Mesendoderm (in vitro differentiated cells): Measurements from ENCODE around the gene PBX1.

Experiments
- DNase-seq: peaks from one replicate; pipeline ENCODE4 v3.0.0; 2013
- H2AK5ac ChIP-seq: 2 replicates; pipeline ENCODE4 v1.6.1; 2013; ENCODE audit warnings: low read length, inconsistent platforms
- H2BK120ac ChIP-seq: 2 replicates; pipeline ENCODE4 v1.6.1; 2013; ENCODE audit warnings: low read depth, mild to moderate bottlenecking, low read length, moderate library complexity, mixed read lengths
- H2BK15ac ChIP-seq: replicated peaks from 2 replicates; pipeline ENCODE4 v1.6.1; 2013; ENCODE audit warnings: low read depth, mild to moderate bottlenecking, moderate library complexity
- H2BK5ac ChIP-seq: 2 replicates; pipeline ENCODE4 v1.6.1; 2013; ENCODE audit warnings: low read length, inconsistent platforms
- H3K18ac ChIP-seq: 2 replicates; pipeline ENCODE4 v1.6.1; 2013; ENCODE audit warnings: mild to moderate bottlenecking, low read length, mixed read lengths
- H3K23ac ChIP-seq: one replicate; pipeline ENCODE4 v1.6.1; 2013; ENCODE audit warnings: low read length
- H3K27ac ChIP-seq: 2 replicates; pipeline ENCODE4 v1.5.1; 2013; ENCODE audit warnings: low read depth, mild to moderate bottlenecking, inconsistent platforms, low read length, moderate library complexity
- H3K27me3 ChIP-seq: 2 replicates; pipeline ENCODE4 v1.6.1; 2013; ENCODE audit warnings: low read length, control low read depth, mild to moderate bottlenecking, inconsistent platforms; ENCODE audit not compliant: insufficient read depth, poor library complexity
- H3K36me3 ChIP-seq: 2 replicates; pipeline ENCODE4 v1.6.1; 2013; ENCODE audit warnings: low read length, inconsistent platforms; ENCODE audit not compliant: control insufficient read depth, insufficient read depth
- H3K4ac ChIP-seq: one replicate; pipeline ENCODE4 v1.6.1; 2013; ENCODE audit warnings: low read depth, mild to moderate bottlenecking, low read length, moderate library complexity
- H3K4me1 ChIP-seq: 2 replicates; pipeline ENCODE4 v1.6.1; 2013; ENCODE audit warnings: low read depth, low read length, inconsistent platforms; ENCODE audit not compliant: control insufficient read depth
- H3K4me2 ChIP-seq: 2 replicates; pipeline ENCODE4 v1.6.1; 2013; ENCODE audit warnings: low read length
- H3K4me3 ChIP-seq: 2 replicates; pipeline ENCODE4 v1.5.1; 2013; ENCODE audit warnings: mild to moderate bottlenecking, low read length
- H3K56ac ChIP-seq: one replicate; pipeline ENCODE4 v1.6.1; 2013; ENCODE audit warnings: low read length
- H3K79me1 ChIP-seq: 2 replicates; pipeline ENCODE4 v1.6.1; 2013; ENCODE audit warnings: low read length, inconsistent platforms
- H3K79me2 ChIP-seq: 2 replicates; pipeline ENCODE4 v1.6.1; 2013; ENCODE audit warnings: mild to moderate bottlenecking, low read length; ENCODE audit not compliant: control insufficient read depth, insufficient read depth
- H3K9ac ChIP-seq: 2 replicates; pipeline ENCODE4 v1.6.1; 2013; ENCODE audit warnings: low read length, inconsistent platforms
- H4K5ac ChIP-seq: one replicate; pipeline ENCODE4 v1.6.1; 2013; ENCODE audit warnings: low read length
- H4K8ac ChIP-seq: one replicate; pipeline ENCODE4 v1.6.1; 2013; ENCODE audit warnings: low read depth, mild to moderate bottlenecking, control low read depth, low read length, moderate library complexity
- WGBS: extraction: QIAGEN DNeasy Blood & Tissue Kit; methylation state at CpG from one replicate; pipeline ENCODE4 v1.1.7; 2013; ENCODE audit warnings: low lambda C conversion rate, missing lambda C conversion rate; ENCODE audit not compliant: insufficient coverage; ENCODE audit errors: extremely low coverage; 5-methylcytosine and 5-hydroxymethylcytosine counted together

The PBX1 gene

GRCh38 chr1:164622068-164622845 lies 63.3 kb downstream of the PBX1 start:
- no peak for DNase-seq
- H3K4ac ChIP-seq = no peak overlapping the region
- H3K23ac ChIP-seq = no peak overlapping the region
- no peak overlapping the region for H3K4me3 ChIP-seq
- H3K9ac ChIP-seq = no peak overlapping the region
- no peak overlapping the region for H2BK5ac ChIP-seq
- WGBS = no CpG with 5 or more reads among the region's 8 CpGs
- H2AK5ac ChIP-seq = no peak overlapping the region
- peaks cover 8% of the 10 kb centered on the region for H3K79me2 ChIP-seq
- no peak overlapping the region for H3K4me2 ChIP-seq
- H4K5ac ChIP-seq = no peak overlapping the region
- H3K27ac ChIP-seq = no peak overlapping the region
- no peak overlapping the region for H3K56ac ChIP-seq
- no peaks in the 10 kb centered on the region for H3K27me3 ChIP-seq
- no peak overlapping the region for H2BK15ac ChIP-seq
- H2BK120ac ChIP-seq = no peak overlapping the region
- H3K18ac ChIP-seq = no peak overlapping the region
- H3K4me1 ChIP-seq = peaks cover 3% of the 10 kb centered on the region
- H4K8ac ChIP-seq = no peak overlapping the region
- H3K79me1 ChIP-seq = peaks cover 8% of the 10 kb centered on the region
- no peaks in the 10 kb centered on the region for H3K36me3 ChIP-seq

GRCh38 chr1:164623805-164624204 lies 64.8 kb downstream of the PBX1 start:
- no peak overlapping the region for H2BK15ac ChIP-seq
- no peak overlapping the region for H2BK120ac ChIP-seq
- DNase-seq = peak; percentile 40
- no peak overlapping the region for H3K27ac ChIP-seq
- H2BK5ac ChIP-seq = no peak overlapping the region
- no peak overlapping the region for H3K18ac ChIP-seq
- H3K23ac ChIP-seq = peak overlapping the region; percentile 45
- H3K9ac ChIP-seq = no peak overlapping the region
- H4K8ac ChIP-seq = no peak overlapping the region
- H3K36me3 ChIP-seq = no peaks in the 10 kb centered on the region
- H3K4me3 ChIP-seq = no peak overlapping the region
- no peak overlapping the region for H2AK5ac ChIP-seq
- H3K56ac ChIP-seq = no peak overlapping the region
- no peak overlapping the region for H3K4ac ChIP-seq
- no peaks in the 10 kb centered on the region for H3K27me3 ChIP-seq
- no peak overlapping the region for H4K5ac ChIP-seq
- H3K79me2 ChIP-seq = peaks cover 10% of the 10 kb centered on the region
- peaks cover 3% of the 10 kb centered on the region for H3K4me1 ChIP-seq
- no peak overlapping the region for H3K4me2 ChIP-seq
- no CpG with 5 or more reads among the region's 1 CpG for WGBS
- H3K79me1 ChIP-seq = peaks cover 8% of the 10 kb centered on the region

- Histone ChIP-seq H3K18ac (no peak overlapping the region), H3K4me1 (peaks cover 3% of the 10 kb centered on the region), H2BK120ac (no peak overlapping the region), H3K9ac (no peak overlapping the region), H3K79me2 (peaks cover 8% of the 10 kb centered on the region), H2BK5ac (no peak overlapping the region), H4K8ac (no peak overlapping the region), H3K79me1 (peaks cover 4% of the 10 kb centered on the region), H3K27ac (no peak overlapping the region), H3K4me3 (no peak overlapping the region), H2BK15ac (no peak overlapping the region), H3K4me2 (no peak overlapping the region), H3K23ac (no peak overlapping the region), H3K36me3 (no peaks in the 10 kb centered on the region), H3K4ac (no peak overlapping the region), H3K27me3 (no peaks in the 10 kb centered on the region), H3K56ac (no peak overlapping the region), H4K5ac (no peak overlapping the region), H2AK5ac (no peak overlapping the region)
- no CpG with 5 or more reads among the region's 1 CpG for WGBS
- DNase-seq = no peak
Observed at GRCh38 chr1:164624400-164624799, 65.4 kb downstream of the PBX1 start.

GRCh38 chr1:164625004-164625617 lies 66.1 kb downstream of the PBX1 start:
- Histone ChIP-seq H3K56ac (no peak overlapping the region), H3K9ac (no peak overlapping the region), H3K27ac (no peak overlapping the region), H4K8ac (no peak overlapping the region), H3K36me3 (no peaks in the 10 kb centered on the region), H3K27me3 (no peaks in the 10 kb centered on the region), H3K4ac (no peak overlapping the region), H3K18ac (no peak overlapping the region), H3K23ac (no peak overlapping the region), H3K79me1 (peaks cover 4% of the 10 kb centered on the region), H2BK120ac (no peak overlapping the region), H2BK15ac (no peak overlapping the region), H3K79me2 (peaks cover 7% of the 10 kb centered on the region), H3K4me2 (no peak overlapping the region), H3K4me1 (peaks cover 3% of the 10 kb centered on the region), H2BK5ac (no peak overlapping the region), H2AK5ac (no peak overlapping the region), H4K5ac (no peak overlapping the region), H3K4me3 (no peak overlapping the region)
- WGBS = no CpG with 5 or more reads among the region's 7 CpGs
- no peak for DNase-seq

- Histone ChIP-seq H2BK5ac (no peak overlapping the region), H3K4me3 (no peak overlapping the region), H3K36me3 (no peaks in the 10 kb centered on the region), H3K4ac (no peak overlapping the region), H4K8ac (no peak overlapping the region), H3K9ac (no peak overlapping the region), H3K4me1 (peaks cover 3% of the 10 kb centered on the region), H3K27ac (no peak overlapping the region), H3K79me1 (peaks cover 3% of the 10 kb centered on the region), H3K23ac (no peak overlapping the region), H3K27me3 (no peaks in the 10 kb centered on the region), H3K4me2 (no peak overlapping the region), H2BK120ac (no peak overlapping the region), H2AK5ac (no peak overlapping the region), H4K5ac (no peak overlapping the region), H2BK15ac (no peak overlapping the region), H3K18ac (no peak overlapping the region), H3K56ac (no peak overlapping the region), H3K79me2 (peaks cover 10% of the 10 kb centered on the region)
- DNase-seq = peak; percentile 48
- WGBS = no CpG with 5 or more reads among the region's 7 CpGs
Observed at GRCh38 chr1:164628772-164629171, 69.8 kb downstream of the PBX1 start.
